IMR-90 (cell line): ENCODE data around the gene ZDHHC6. TPM values are rescaled to one million over a fixed set of nuclear protein-coding genes. Genes with fewer than 3 reads are reported as not detected.

Experiments used
- ATAC-seq: fragments of 200-7000 bp; cut with Tn5 transposase; 2 replicates; pipeline ENCODE4 v1.9.1; 2020; ENCODE audit warnings: low read depth, mild to moderate bottlenecking, moderate library complexity
- BruUV-seq: library from RNA; stranded (reverse); fragments of 400-500 nt; replicated peaks from 2 replicates; lab custom pipeline; 2021; lab: Mats Ljungman, UMichigan
- CTCF ChIA-PET: fragments of 300-600 bp; formaldehyde crosslinking; extraction: SDS; loops from one replicate; lab custom pipeline; 2021; ENCODE audit warnings: antibody characterized with exemption; lab: Yijun Ruan, JAX
- POLR2A ChIA-PET: fragments of 300-600 bp; sonication (Branson Sonifier 250); formaldehyde crosslinking; loops from one replicate; lab custom pipeline; 2022; ENCODE audit warnings: antibody characterized with exemption; ENCODE audit not compliant: unreplicated experiment; lab: Charles Lee
- DNase-seq: peaks from one replicate; pipeline ENCODE4 v3.0.0; 2013
- H2AFZ ChIP-seq: replicated peaks from 2 replicates; pipeline ENCODE3; 2013; ENCODE audit warnings: low read length, mild to moderate bottlenecking; ENCODE audit not compliant: poor library complexity
- H2AK5ac ChIP-seq: 2 replicates; pipeline ENCODE4 v1.6.1; 2013; ENCODE audit warnings: low read depth, low read length, inconsistent platforms
- H2AK9ac ChIP-seq: replicated peaks from 2 replicates; pipeline ENCODE3; 2013; ENCODE audit warnings: mild to moderate bottlenecking, low read depth, low read length, moderate library complexity; ENCODE audit not compliant: poor library complexity
- H2BK120ac ChIP-seq: 2 replicates; pipeline ENCODE4 v1.6.1; 2013; ENCODE audit warnings: low read depth, low read length, inconsistent platforms
- H2BK15ac ChIP-seq: 3 replicates; pipeline ENCODE4 v1.6.1; 2013; ENCODE audit warnings: low read depth, low read length, inconsistent platforms
- H2BK20ac ChIP-seq: 2 replicates; pipeline ENCODE4 v1.6.1; 2013; ENCODE audit warnings: low read depth, mild to moderate bottlenecking, inconsistent platforms, low read length, moderate library complexity
- H2BK5ac ChIP-seq: 2 replicates; pipeline ENCODE4 v1.6.1; 2013; ENCODE audit warnings: mild to moderate bottlenecking, low read depth, low read length, inconsistent platforms; ENCODE audit not compliant: poor library complexity, severe bottlenecking
- H3K14ac ChIP-seq: replicated peaks from 2 replicates; pipeline ENCODE4 v1.6.1; 2013; ENCODE audit warnings: low read depth, low read length, inconsistent platforms
- H3K18ac ChIP-seq: 2 replicates; pipeline ENCODE4 v1.6.1; 2013; ENCODE audit warnings: low read depth, low read length, control low read depth
- H3K23ac ChIP-seq: 2 replicates; pipeline ENCODE4 v1.6.1; 2013; ENCODE audit warnings: low read depth, low read length, inconsistent platforms
- H3K27ac ChIP-seq: 2 replicates; pipeline ENCODE4 v1.5.1; 2013; ENCODE audit warnings: mild to moderate bottlenecking, control low read depth, low read length; ENCODE audit not compliant: insufficient read depth
- H3K27me3 ChIP-seq: 2 replicates; pipeline ENCODE4 v1.6.1; 2013; ENCODE audit warnings: low read length; ENCODE audit not compliant: control insufficient read depth, insufficient read depth
- H3K36me3 ChIP-seq: 2 replicates; pipeline ENCODE4 v1.6.1; 2013; ENCODE audit warnings: low read length, mixed read lengths; ENCODE audit not compliant: control insufficient read depth, insufficient read depth
- H3K4ac ChIP-seq: 2 replicates; pipeline ENCODE4 v1.6.1; 2013; ENCODE audit warnings: low read depth, low read length, inconsistent platforms
- H3K4me1 ChIP-seq: 2 replicates; pipeline ENCODE4 v1.6.1; 2013; ENCODE audit warnings: low read length, mixed read lengths; ENCODE audit not compliant: control insufficient read depth, insufficient read depth
- H3K4me2 ChIP-seq: 2 replicates; pipeline ENCODE4 v1.6.1; 2013; ENCODE audit warnings: low read depth, mild to moderate bottlenecking, control low read depth, low read length, moderate library complexity
- H3K4me3 ChIP-seq: 2 replicates; pipeline ENCODE4 v1.5.1; 2013; ENCODE audit warnings: low read depth, mild to moderate bottlenecking, control low read depth, low read length, moderate library complexity; ENCODE audit not compliant: insufficient read depth
- H3K56ac ChIP-seq: 2 replicates; pipeline ENCODE4 v1.6.1; 2013; ENCODE audit warnings: low read length, inconsistent platforms; ENCODE audit not compliant: insufficient read depth; ENCODE audit errors: extremely low read depth
- H3K79me1 ChIP-seq, 2 experiments: 2 replicates each; pipeline ENCODE4 v1.6.1; 2013; ENCODE audit warnings: low read length in 2 of 2, inconsistent platforms in 1 of 2, low read depth in 1 of 2
- H3K9ac ChIP-seq: 2 replicates; pipeline ENCODE4 v1.6.1; 2013; ENCODE audit warnings: low read depth, low read length, control low read depth
- H3K9me1 ChIP-seq: 2 replicates; pipeline ENCODE4 v1.6.1; 2013; ENCODE audit warnings: low read length, inconsistent platforms; ENCODE audit not compliant: insufficient read depth
- H3K9me3 ChIP-seq: 2 replicates; pipeline ENCODE4 v1.6.1; 2013; ENCODE audit warnings: low read length; ENCODE audit not compliant: control insufficient read depth, insufficient read depth
- H4K20me1 ChIP-seq: 2 replicates; pipeline ENCODE4 v1.6.1; 2013; ENCODE audit warnings: low read length, inconsistent platforms; ENCODE audit not compliant: insufficient read depth
- H4K5ac ChIP-seq: 2 replicates; pipeline ENCODE4 v1.6.1; 2013; ENCODE audit warnings: mild to moderate bottlenecking, low read depth, low read length, control low read depth
- H4K8ac ChIP-seq, 2 experiments: 2 replicates each; pipeline ENCODE4 v1.6.1; 2013; ENCODE audit warnings: low read depth in 2 of 2, low read length in 2 of 2, control low read depth in 1 of 2, inconsistent platforms in 1 of 2
- H4K91ac ChIP-seq: 2 replicates; pipeline ENCODE4 v1.6.1; 2013; ENCODE audit warnings: low read depth, low read length, inconsistent platforms; ENCODE audit not compliant: insufficient read depth
- BHLHE40 ChIP-seq: fragments of 150-350 bp; IDR thresholded peaks from 2 replicates; pipeline ENCODE4 v1.6.1; 2016; ENCODE audit warnings: mild to moderate bottlenecking, low read depth, low read length
- CEBPB ChIP-seq: IDR thresholded peaks from 2 replicates; pipeline ENCODE4 v1.6.1; 2012; ENCODE audit warnings: low read depth, low read length, improper control_type of control experiment
- CHD1 ChIP-seq: IDR thresholded peaks from 2 replicates; pipeline ENCODE4 v1.6.1; 2012; ENCODE audit warnings: low read depth, low read length, improper control_type of control experiment
- ELK1 ChIP-seq: fragments of 150-350 bp; IDR thresholded peaks from 2 replicates; pipeline ENCODE4 v1.6.1; 2016; ENCODE audit warnings: low read depth, mild to moderate bottlenecking, low read length, moderate library complexity, borderline replicate concordance
- FOS ChIP-seq: fragments of 150-350 bp; IDR thresholded peaks from 2 replicates; pipeline ENCODE4 v1.6.1; 2016; ENCODE audit warnings: low read depth, low read length
- MAFK ChIP-seq: IDR thresholded peaks from 2 replicates; pipeline ENCODE4 v1.6.1; 2012; ENCODE audit warnings: low read depth, low read length, improper control_type of control experiment
- MAZ ChIP-seq: IDR thresholded peaks from 2 replicates; pipeline ENCODE4 v1.6.1; 2012; ENCODE audit warnings: low read depth, mild to moderate bottlenecking, low read length, improper control_type of control experiment, moderate library complexity, borderline replicate concordance
- MXI1 ChIP-seq: IDR thresholded peaks from 2 replicates; pipeline ENCODE4 v1.6.1; 2012; ENCODE audit warnings: low read depth, mild to moderate bottlenecking, low read length, moderate library complexity, borderline replicate concordance
- NFE2L2 ChIP-seq: fragments of 150-350 bp; IDR thresholded peaks from 2 replicates; pipeline ENCODE4 v1.6.1; 2016; ENCODE audit warnings: low read depth, mild to moderate bottlenecking, low read length
- POLR2A ChIP-seq: IDR thresholded peaks from 2 replicates; pipeline ENCODE4 v1.6.1; 2012; ENCODE audit warnings: mild to moderate bottlenecking, low read depth, low read length
- RAD21 ChIP-seq: IDR thresholded peaks from 2 replicates; pipeline ENCODE4 v1.6.1; 2012; ENCODE audit warnings: low read length, improper control_type of control experiment
- RCOR1 ChIP-seq: IDR thresholded peaks from 2 replicates; pipeline ENCODE4 v1.6.1; 2012; ENCODE audit warnings: mild to moderate bottlenecking, low read length, improper control_type of control experiment; ENCODE audit not compliant: insufficient replicate concordance
- RFX5 ChIP-seq: IDR thresholded peaks from 2 replicates; pipeline ENCODE4 v1.8.0; 2012; ENCODE audit warnings: low read depth, mild to moderate bottlenecking, low read length, moderate library complexity
- SMC3 ChIP-seq: fragments of 150-350 bp; IDR thresholded peaks from 2 replicates; pipeline ENCODE4 v1.6.1; 2016; ENCODE audit warnings: low read depth, mild to moderate bottlenecking, antibody characterized with exemption, low read length, moderate library complexity
- WGBS, 2 experiments: methylation state at CpG; one replicate each; pipeline versions ENCODE4 v1.1.5 to v1.1.7; 2013; ENCODE audit warnings: missing lambda C conversion rate in 2 of 2; ENCODE audit not compliant: insufficient read length in 1 of 2; ENCODE audit errors: extremely low coverage in 2 of 2; 5-methylcytosine and 5-hydroxymethylcytosine counted together
- dilution Hi-C: fragments of 300-500 bp; cut with HindIII; formaldehyde crosslinking; loops from one replicate; pipeline ENCODE4 v1.14.3; 2018; ENCODE audit warnings: low sequenced_read_pairs; ENCODE audit not compliant: unreplicated experiment
- in situ Hi-C: fragments of 300-500 bp; cut with MboI; formaldehyde crosslinking; loops from 3 replicates; pipeline ENCODE4 v1.14.3; 2019; ENCODE audit warnings: low sequenced_read_pairs, inconsistent platforms, mixed read lengths
- intact Hi-C: fragments of 100-400 bp; cut with micrococcal nuclease; formaldehyde crosslinking; loops from 2 replicates; pipeline ENCODE4 v1.10.0; 2022
- polyA plus RNA-seq, 3 experiments: library from polyadenylated mRNA; depleted of rRNA; stranded (reverse); fragments of >200 nt; gene quantifications; 2 replicates each; pipeline ENCODE4 v1.2.3, GENCODE V29; 2012; ENCODE audit warnings: low replicate concordance in 1 of 3
- total RNA-seq: library from RNA; depleted of rRNA; stranded (reverse); fragments of >200 nt; gene quantifications from 2 replicates; pipeline ENCODE4 v1.2.3, GENCODE V29; 2012
- TF ChIP-seq, protein P1 (sequence below): conservative IDR thresholded peaks from 2 replicates; pipeline ENCODE4 v1.5.1; 2012; ENCODE audit warnings: mild to moderate bottlenecking, low read depth, low read length, improper control_type of control experiment
- TF ChIP-seq, protein P2 (sequence below): fragments of 150-350 bp; IDR thresholded peaks from 2 replicates; pipeline ENCODE4 v1.6.1; 2017; ENCODE audit warnings: mild to moderate bottlenecking, antibody characterized with exemption, low read length, low read depth

ZDHHC6 gene
- total and polyA plus RNA-seq, 2 of the 4 experiments (the other 2 are of a cell fraction), result 17.4 to 21.6 TPM

- Histone ChIP-seq H3K56ac (no peak overlapping the region), H3K79me1 (no peaks in the 10 kb centered on the region), H2BK5ac (no peak overlapping the region), H3K9me1 (no peaks in the 10 kb centered on the region), H3K27me3 (no peaks in the 10 kb centered on the region), H3K23ac (no peak overlapping the region), H3K4me3 (no peak overlapping the region), H4K91ac (no peak overlapping the region), H3K36me3 (peaks cover 16% of the 10 kb centered on the region), H4K20me1 (no peaks in the 10 kb centered on the region), H2BK20ac (no peak overlapping the region), H2AK5ac (no peak overlapping the region), H2BK15ac (no peak overlapping the region), H3K4ac (no peak overlapping the region), H3K4me2 (no peak overlapping the region), H3K14ac (no peak overlapping the region), H3K27ac (no peak overlapping the region), H4K5ac (no peak overlapping the region), H3K9me3 (no peaks in the 10 kb centered on the region), H2BK120ac (no peak overlapping the region), H3K9ac (no peak overlapping the region), H4K8ac (no peak overlapping the region), H3K4me1 (no peaks in the 10 kb centered on the region), H3K18ac (no peak overlapping the region), H2AK9ac (no peak overlapping the region), H2AFZ (no peak overlapping the region)
- intact Hi-C loops, result loop anchor here (5.0 kb wide), 1 partner anchor 256 kb away; the partner anchor contains the start of gene GPAM
- DNase-seq, result no peak
- no TSS peak for BruUV-seq
- no CpG with 5 or more reads among the region's 4 CpGs for WGBS, 2 experiments
- CTCF ChIA-PET, result interaction anchor here (0.6 kb wide), 1 partner anchor 33 kb away, joined by 4 read pairs; no protein-coding TSS in a partner anchor
- POLR2A ChIA-PET, result no interaction called here
- in situ Hi-C loops, result no loop called here
- no peak for TF ChIP-seq ELK1
- TF ChIP-seq, protein P1, sequence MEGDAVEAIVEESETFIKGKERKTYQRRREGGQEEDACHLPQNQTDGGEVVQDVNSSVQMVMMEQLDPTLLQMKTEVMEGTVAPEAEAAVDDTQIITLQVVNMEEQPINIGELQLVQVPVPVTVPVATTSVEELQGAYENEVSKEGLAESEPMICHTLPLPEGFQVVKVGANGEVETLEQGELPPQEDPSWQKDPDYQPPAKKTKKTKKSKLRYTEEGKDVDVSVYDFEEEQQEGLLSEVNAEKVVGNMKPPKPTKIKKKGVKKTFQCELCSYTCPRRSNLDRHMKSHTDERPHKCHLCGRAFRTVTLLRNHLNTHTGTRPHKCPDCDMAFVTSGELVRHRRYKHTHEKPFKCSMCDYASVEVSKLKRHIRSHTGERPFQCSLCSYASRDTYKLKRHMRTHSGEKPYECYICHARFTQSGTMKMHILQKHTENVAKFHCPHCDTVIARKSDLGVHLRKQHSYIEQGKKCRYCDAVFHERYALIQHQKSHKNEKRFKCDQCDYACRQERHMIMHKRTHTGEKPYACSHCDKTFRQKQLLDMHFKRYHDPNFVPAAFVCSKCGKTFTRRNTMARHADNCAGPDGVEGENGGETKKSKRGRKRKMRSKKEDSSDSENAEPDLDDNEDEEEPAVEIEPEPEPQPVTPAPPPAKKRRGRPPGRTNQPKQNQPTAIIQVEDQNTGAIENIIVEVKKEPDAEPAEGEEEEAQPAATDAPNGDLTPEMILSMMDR, result no peak
- TF ChIP-seq MXI1, result no peak
- TF ChIP-seq FOS, result no peak
- TF ChIP-seq SMC3, result no peak
- TF ChIP-seq MAZ, result no peak
- TF ChIP-seq POLR2A, result no peak
- no peak for TF ChIP-seq CHD1
- no peak for TF ChIP-seq MAFK
- no peak for TF ChIP-seq RCOR1
- TF ChIP-seq RAD21, result no peak
- no peak for TF ChIP-seq NFE2L2
- no peak for TF ChIP-seq RFX5
- TF ChIP-seq, protein P2, sequence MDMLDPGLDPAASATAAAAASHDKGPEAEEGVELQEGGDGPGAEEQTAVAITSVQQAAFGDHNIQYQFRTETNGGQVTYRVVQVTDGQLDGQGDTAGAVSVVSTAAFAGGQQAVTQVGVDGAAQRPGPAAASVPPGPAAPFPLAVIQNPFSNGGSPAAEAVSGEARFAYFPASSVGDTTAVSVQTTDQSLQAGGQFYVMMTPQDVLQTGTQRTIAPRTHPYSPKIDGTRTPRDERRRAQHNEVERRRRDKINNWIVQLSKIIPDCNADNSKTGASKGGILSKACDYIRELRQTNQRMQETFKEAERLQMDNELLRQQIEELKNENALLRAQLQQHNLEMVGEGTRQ, result no peak
- no peak for TF ChIP-seq CEBPB
- no peak for TF ChIP-seq BHLHE40
- no peak for ATAC-seq
- dilution Hi-C loops, result no loop called here
Observed at GRCh38 chr10:112438356-112438755, 8.4 kb downstream of the ZDHHC6 start.
